ENCODE results near the gene MOB2.

DNA sequence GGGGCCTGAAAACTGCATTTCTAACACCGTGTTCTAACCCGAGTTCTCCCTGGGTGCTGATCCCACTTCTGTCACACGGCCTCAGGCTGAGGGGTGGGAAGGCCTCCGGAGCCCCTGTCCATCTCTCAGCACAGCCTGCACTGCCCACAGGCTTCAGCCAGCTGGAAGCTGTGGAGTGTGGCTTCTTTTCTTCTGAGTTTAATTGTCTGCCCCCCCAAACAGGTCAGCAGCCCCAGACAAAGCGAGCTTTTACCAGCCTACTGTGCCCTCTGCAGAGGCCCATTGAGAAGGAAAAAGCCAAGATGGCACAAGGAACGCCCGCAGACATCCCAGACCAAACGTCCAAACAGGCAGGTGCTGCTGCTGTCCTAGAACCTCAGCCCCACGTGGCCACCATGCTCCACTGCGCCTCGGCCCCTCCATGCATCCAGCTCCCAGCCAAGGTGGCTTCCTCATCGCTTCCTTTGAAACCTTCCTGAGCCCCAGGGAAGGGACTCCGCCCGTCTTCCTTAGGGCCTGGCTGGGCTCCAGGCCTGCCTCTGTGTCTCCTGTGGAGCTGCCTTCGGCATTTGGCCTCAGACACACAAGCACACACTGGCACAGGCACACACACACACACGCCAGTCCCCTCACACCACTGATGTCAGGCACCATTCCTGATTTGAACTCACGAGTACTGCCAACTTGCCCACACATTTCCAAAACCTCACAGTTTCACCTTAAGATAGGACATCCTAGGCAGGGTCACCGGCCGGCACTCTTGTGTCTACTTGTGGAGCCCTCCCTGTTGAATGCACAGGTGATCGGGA is 1.7 kb downstream of the MOB2 start:
- no peak for TF ChIP-seq TAF1 (IDR thresholded peaks at IDR 0.05; ENCODE audit: borderline replicate concordance, insufficient read depth, low read length)
- TF ChIP-seq POLR2AphosphoS5 (IDR thresholded peaks at IDR 0.05; ENCODE audit: low read depth, low read length), result no peak
- TF ChIP-seq SIN3A (IDR thresholded peaks at IDR 0.05; ENCODE audit: borderline replicate concordance, insufficient read depth, low read length), result no peak
- TF ChIP-seq, protein P1, sequence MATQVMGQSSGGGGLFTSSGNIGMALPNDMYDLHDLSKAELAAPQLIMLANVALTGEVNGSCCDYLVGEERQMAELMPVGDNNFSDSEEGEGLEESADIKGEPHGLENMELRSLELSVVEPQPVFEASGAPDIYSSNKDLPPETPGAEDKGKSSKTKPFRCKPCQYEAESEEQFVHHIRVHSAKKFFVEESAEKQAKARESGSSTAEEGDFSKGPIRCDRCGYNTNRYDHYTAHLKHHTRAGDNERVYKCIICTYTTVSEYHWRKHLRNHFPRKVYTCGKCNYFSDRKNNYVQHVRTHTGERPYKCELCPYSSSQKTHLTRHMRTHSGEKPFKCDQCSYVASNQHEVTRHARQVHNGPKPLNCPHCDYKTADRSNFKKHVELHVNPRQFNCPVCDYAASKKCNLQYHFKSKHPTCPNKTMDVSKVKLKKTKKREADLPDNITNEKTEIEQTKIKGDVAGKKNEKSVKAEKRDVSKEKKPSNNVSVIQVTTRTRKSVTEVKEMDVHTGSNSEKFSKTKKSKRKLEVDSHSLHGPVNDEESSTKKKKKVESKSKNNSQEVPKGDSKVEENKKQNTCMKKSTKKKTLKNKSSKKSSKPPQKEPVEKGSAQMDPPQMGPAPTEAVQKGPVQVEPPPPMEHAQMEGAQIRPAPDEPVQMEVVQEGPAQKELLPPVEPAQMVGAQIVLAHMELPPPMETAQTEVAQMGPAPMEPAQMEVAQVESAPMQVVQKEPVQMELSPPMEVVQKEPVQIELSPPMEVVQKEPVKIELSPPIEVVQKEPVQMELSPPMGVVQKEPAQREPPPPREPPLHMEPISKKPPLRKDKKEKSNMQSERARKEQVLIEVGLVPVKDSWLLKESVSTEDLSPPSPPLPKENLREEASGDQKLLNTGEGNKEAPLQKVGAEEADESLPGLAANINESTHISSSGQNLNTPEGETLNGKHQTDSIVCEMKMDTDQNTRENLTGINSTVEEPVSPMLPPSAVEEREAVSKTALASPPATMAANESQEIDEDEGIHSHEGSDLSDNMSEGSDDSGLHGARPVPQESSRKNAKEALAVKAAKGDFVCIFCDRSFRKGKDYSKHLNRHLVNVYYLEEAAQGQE (IDR thresholded peaks at IDR 0.05; ENCODE audit: insufficient read depth in 1 of 2, low read depth in 2 of 2, low read length in 2 of 2), result no peak
- no peak for TF ChIP-seq FOXP2 (optimal IDR thresholded peaks at IDR 0.05; ENCODE audit: borderline replicate concordance, extremely low read depth, extremely low read length, insufficient read depth)

All from PFSK-1 (cell line).